ENCODE results near the gene CDSN.
A peak's percentile ranks its signal among the peaks of the same experiment; 100 is the strongest.
"Not testable (repeated sequence)": the region's sequence is repeated elsewhere in the genome, so short reads cannot be mapped to it uniquely, and the experiment has no call there.

CDSN gene

DNA sequence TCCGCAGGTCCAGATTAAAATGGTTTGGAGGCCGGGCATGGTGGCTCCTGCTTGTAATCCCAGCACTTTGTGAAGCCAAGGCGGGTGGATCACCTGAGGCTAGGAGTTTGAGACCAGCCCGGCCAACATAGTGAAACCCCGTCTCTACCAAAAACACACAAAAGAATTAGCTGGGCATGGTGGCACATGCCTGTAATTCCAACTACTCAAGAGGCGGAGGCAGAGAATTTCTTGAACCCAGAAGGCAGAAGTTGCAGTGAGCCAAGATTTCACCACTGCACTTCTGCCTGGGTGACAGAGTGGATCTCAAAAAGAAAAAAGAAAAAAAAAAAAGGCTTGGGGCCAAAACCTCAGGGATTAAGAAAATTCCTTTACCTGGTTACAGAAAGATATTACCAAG is 38.4 kb downstream of the CDSN start:
- DNase-seq: no peak

DNA sequence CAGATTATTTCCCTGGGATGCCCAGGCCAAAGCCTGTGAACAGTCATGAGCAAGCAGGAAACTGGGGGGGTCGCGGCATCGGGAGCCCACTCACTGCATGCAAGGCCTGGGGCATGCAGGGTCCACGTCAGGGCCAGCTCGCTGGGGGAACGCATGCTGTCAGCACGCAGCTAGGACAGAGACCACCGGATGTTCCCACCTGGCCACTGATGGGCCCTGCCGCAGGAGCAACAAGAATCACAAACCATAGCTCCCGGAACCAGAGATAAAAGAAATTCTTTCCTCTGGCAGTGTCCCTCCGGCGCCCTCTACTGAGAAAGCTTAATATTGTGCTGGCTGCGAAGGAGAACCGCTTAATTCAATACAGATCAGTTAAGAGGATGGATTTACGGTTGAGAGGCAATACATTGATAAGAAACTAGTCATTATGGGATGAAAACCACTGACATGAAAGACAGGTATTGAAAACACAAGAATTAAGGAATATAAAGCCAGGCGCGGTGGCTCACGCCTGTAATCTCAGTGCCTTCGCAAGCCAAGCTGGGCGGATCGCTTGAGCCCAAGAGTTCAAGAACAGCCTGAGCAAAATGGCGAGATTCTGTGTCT is 40.5 kb downstream of the CDSN start:
- peak; percentile 17 to 82 for DNase-seq

DNA sequence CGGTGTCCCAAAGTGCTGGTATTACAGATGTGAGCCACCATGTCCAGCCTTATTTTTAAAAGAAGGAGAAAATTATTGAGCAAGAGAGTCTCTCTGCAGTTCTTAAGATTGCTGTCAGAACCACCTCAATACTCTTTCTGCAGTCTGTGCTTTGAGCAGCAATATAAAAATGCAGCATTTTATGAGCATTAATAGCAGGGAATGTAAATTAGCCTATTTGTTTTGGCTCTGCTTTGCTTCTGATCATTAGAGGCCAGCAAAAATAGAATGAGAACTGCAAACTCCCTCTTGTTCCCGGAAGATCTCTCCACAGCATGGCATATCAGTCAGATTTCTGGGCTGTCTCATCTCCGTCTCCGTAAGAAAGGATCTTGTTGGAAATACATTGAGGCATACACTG is 43.6 kb downstream of the CDSN start:
- DNase-seq: no peak

DNA sequence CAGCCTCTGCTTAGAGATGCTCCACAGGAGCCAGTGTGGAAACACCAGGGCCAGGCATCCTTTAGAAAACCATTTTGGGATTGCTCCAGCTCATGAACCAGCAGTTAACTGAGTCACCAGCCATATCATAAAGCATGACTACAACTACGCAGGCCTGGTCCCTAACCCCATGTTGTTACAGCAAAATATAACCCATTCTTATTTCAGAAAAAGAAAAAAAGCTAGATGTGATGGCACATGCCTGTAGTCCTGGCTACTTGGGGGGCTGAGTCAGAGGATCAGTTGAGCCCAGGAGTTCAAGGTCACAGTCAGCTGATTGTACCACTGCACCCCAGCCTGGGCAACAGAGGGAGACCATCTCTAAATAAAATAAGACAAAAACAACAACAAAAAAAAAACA is 44.7 kb downstream of the CDSN start:
- no peak for DNase-seq

DNA sequence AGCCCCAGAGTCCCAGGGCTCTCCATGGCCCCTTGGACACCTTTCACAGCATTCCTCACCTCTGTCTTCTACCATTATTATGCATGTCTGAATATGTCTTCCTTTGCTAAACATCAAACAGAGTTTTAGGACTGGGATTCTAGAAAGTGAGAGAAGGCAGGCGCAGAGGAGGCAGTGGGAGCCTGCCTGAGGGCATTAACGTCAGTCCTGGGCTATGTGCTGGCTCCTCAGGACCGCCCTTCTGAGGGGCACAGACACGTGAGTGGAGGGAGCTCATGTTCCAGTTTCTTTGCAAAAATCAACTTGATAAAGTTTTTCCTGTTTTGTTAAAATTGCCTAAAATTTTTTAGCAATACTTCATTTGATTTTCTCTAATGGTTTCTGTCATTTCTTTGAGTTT is 45.8 kb downstream of the CDSN start:
- DNase-seq: no peak

DNA sequence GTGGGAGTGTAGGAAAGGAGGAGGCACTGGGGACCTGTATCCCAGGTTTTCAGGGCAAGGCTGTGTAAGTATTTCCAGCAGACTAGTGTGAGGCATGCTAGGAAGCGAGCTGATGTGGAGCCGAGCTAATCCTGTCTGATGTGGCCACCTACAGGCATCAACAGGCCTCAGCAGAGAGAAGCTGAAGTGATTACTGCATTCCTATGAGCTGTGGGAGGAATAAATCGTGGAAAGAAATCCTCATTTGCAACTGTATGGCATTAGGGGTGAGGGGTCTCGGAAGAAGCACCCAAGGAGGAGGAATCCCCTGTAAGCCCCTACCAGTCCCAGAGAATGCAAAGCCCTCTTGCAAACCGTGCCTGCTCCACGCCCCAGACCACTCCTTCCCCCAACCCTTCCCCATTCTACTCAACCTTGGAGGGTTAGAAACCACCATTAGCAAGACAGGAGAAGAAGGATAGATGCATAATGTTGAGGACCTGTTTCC is 49.5 kb downstream of the CDSN start:
- DNase-seq: peak; percentile 6 to 73

DNA sequence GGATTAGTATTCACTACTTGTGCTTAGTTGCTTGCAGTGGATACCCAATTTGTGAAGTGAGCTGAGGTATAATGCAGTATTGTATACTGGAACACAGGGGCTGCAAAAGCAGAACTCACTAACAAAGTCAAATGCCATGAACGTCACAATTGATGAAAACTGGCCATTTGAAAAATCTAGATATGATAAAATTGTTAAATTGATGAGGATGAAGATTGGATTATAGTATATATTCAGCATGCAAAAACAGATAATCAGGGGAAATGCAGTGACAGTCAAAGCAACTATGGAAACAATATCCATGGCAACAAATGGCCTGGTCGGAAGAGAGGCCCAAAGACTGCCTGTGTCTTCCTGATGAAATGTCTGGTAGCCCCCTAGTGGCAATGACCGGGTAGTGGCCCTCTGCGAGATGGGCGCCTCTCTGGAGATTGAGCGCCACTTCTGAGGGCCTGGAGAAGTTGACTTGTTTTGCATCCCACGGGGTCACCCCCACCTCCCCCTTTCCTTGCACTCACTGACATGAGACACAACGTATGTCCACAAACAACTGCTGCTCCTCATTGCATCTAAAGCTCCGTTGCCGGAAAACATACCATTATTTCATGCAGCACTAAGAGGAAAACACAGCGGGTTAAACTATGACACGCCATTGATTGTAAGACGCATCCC is 51.4 kb downstream of the CDSN start:
- peak; percentile 70 to 91 for DNase-seq

DNA sequence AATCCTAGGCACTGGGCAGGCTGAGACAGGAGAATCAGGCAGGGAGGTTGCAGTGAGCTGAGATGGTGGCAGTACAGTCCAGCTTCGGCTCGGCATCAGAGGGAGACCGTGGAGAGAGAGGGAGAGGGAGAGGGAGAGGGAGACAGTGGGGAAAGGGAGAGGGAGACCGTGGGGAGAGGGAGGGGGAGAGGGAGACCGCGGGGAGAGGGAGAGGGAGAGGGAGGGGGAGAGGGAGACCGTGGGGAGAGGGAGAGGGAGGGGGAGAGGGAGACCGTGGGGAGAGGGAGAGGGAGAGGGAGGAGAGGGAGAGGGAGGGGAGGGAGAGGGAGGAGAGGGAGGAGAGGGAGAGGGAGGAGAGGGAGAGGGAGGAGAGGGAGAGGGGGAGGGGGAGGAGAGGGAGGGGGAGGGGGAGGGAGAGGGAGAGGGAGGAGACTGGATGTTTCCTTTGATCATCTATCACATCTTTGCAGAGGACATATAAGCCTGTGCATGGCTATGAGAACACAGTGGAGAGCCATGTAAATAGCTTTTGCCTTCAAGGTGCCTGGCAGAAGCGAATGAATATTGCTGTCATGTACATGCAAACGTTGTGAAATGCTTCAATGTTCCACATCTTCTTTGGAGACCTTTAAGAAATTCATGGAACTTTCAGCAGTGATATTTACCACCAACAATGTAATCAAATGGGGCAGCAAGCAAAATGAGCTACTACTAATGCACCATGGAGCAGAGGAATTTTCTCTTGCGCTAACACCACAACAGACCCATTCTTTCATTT is 52.2 kb downstream of the CDSN start:
- DNase-seq: peak in 1 of 2 experiments; percentile 7

DNA sequence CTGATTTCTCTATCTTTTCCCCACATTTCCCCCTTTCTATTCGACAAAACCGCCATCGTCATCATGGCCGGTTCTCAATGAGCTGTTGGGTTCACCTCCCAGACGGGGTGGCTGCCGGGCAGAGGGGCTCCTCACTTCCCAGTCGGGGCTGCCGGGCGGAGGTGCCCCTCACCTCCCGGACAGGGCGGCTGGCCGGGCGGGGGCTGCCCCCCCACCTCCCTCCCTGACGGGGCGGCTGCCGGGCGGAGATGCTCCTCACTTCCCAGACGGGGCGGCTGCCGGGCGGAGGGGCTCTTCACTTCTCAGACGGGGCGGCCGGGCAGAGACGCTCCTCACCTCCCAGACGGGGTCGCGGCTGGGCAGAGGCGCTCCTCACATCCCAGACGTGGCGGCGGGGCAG is 53.2 kb downstream of the CDSN start:
- not testable (repeated sequence) for DNase-seq

DNA sequence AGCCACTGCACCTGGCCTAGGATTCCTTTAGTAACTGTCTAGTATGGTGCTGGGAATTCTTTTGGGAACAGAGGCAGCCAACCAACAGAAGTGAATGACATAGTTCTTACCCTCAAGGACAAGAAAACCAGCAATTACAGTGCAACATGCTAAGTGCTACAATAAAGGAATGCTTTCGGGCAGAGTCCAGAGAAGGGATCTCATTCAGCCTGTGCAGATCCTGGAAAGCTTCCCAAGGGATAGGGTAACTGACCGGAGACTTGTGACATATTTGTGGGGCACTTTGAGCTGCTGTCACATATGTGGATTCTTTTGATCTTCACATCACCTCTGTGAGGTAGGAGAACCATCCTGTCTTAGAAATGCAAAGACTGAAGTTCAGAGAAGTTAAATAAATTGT is 54.7 kb downstream of the CDSN start:
- no peak for DNase-seq

Data from NCI-H526 (cell line).